ENCODE results near the gene NLRC5.

GRCh38 chr16:57027067-57027466 is 37.7 kb downstream of the NLRC5 start:
- TF ChIP-seq ZNF384 (IDR thresholded peaks at IDR 0.05), result no peak
- TF ChIP-seq FOXM1 (IDR thresholded peaks at IDR 0.05; ENCODE audit: borderline replicate concordance), result no peak
- TF ChIP-seq ARNT (IDR thresholded peaks at IDR 0.05), result no peak
